MCF 10A (cell line): ENCODE measurements around the gene MRPS26. TPM values are rescaled to one million over a fixed set of nuclear protein-coding genes. Genes with fewer than 3 reads are reported as not detected.
"Not testable (repeated sequence)": the region's sequence is repeated elsewhere in the genome, so short reads cannot be mapped to it uniquely, and the experiment has no call there.

Experiments used
- BruUV-seq: library from RNA; stranded (reverse); fragments of 400-500 nt; replicated peaks from 2 replicates; lab custom pipeline; 2021; lab: Mats Ljungman, UMichigan
- CTCF ChIA-PET: fragments of 300-600 bp; sonication (Branson Sonifier 250); formaldehyde crosslinking; extraction: SDS; loops from one replicate; lab custom pipeline; 2021; ENCODE audit warnings: antibody characterized with exemption, inconsistent platforms; lab: Yijun Ruan, JAX
- POLR2A ChIA-PET: fragments of 300-600, 350-650 bp; sonication (Branson Sonifier 250); formaldehyde crosslinking; extraction: SDS; loops from one replicate; lab custom pipeline; 2020; ENCODE audit warnings: antibody characterized with exemption, inconsistent platforms; lab: Yijun Ruan, JAX
- DNase-seq: peaks from one replicate; pipeline ENCODE4 v3.0.0-alpha.2; 2018; ENCODE audit not compliant: unreplicated experiment
- H3K27ac Mint-ChIP-seq: one replicate; pipeline ENCODE4 v1.8.0; 2022; ENCODE audit warnings: mild to moderate bottlenecking, low read depth, mixed read lengths; ENCODE audit not compliant: unreplicated experiment
- H3K27me3 Mint-ChIP-seq: one replicate; pipeline ENCODE4 v1.8.0; 2022; ENCODE audit warnings: mixed read lengths; ENCODE audit not compliant: insufficient read depth, unreplicated experiment
- H3K36me3 Mint-ChIP-seq: one replicate; pipeline ENCODE4 v1.8.0; 2022; ENCODE audit warnings: mild to moderate bottlenecking, moderate library complexity, mixed read lengths; ENCODE audit not compliant: insufficient read depth, unreplicated experiment
- H3K4me1 Mint-ChIP-seq: one replicate; pipeline ENCODE4 v1.8.0; 2022; ENCODE audit warnings: mixed read lengths; ENCODE audit not compliant: insufficient read depth, unreplicated experiment
- H3K4me3 Mint-ChIP-seq: one replicate; pipeline ENCODE4 v1.8.0; 2022; ENCODE audit warnings: mild to moderate bottlenecking, moderate library complexity, mixed read lengths; ENCODE audit not compliant: unreplicated experiment
- H3K9me3 Mint-ChIP-seq: one replicate; pipeline ENCODE4 v1.8.0; 2022; ENCODE audit warnings: mixed read lengths; ENCODE audit not compliant: unreplicated experiment
- intact Hi-C: fragments of 100-400 bp; cut with micrococcal nuclease; formaldehyde crosslinking; loops from 2 replicates; pipeline ENCODE4 v1.14.1; 2022
- total RNA-seq: library from RNA; stranded (reverse); gene quantifications from 2 replicates; pipeline ENCODE4 v1.2.3, GENCODE V29; 2022
- TF ChIP-seq, protein P1 (sequence below): fragments of 200-600 bp; IDR thresholded peaks from one replicate; pipeline ENCODE4 v1.8.0; 2022; ENCODE audit warnings: antibody characterized with exemption, mild to moderate bottlenecking; ENCODE audit not compliant: unreplicated experiment

MRPS26 gene
- total RNA-seq, 1 experiment from 2014 or later: 68.4 TPM

DNA sequence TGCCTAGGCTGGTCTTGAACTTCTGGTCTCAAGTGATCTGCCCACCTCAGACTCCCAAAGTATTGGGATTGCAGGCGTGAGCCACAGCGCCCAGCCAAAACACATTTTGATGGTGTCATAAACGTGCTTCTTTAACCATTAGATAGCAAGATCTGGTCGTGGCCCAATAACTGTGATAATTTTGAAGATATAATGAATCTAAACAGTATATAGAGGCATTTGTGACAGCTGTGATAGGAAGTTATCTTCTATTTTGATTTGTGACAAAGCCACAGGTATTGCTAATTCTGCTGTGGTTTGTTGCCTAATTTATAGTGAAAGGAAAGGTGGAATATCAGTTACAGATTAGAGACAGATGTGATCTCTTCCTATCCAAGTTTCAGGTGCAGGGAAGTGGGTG, 24.9 kb downstream of the MRPS26 start:
- TF ChIP-seq, protein P1, sequence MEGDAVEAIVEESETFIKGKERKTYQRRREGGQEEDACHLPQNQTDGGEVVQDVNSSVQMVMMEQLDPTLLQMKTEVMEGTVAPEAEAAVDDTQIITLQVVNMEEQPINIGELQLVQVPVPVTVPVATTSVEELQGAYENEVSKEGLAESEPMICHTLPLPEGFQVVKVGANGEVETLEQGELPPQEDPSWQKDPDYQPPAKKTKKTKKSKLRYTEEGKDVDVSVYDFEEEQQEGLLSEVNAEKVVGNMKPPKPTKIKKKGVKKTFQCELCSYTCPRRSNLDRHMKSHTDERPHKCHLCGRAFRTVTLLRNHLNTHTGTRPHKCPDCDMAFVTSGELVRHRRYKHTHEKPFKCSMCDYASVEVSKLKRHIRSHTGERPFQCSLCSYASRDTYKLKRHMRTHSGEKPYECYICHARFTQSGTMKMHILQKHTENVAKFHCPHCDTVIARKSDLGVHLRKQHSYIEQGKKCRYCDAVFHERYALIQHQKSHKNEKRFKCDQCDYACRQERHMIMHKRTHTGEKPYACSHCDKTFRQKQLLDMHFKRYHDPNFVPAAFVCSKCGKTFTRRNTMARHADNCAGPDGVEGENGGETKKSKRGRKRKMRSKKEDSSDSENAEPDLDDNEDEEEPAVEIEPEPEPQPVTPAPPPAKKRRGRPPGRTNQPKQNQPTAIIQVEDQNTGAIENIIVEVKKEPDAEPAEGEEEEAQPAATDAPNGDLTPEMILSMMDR: no peak
- intact Hi-C loops: no loop called here
- ChIA-PET POLR2A (no interaction called here), CTCF (interaction anchor here (2.2 kb wide), 1 partner anchor 18 kb away, joined by 13 read pairs; no protein-coding TSS in a partner anchor)
- no peak for DNase-seq
- H3K9me3 Mint-ChIP-seq: no peaks in the 10 kb centered on the region
- no peaks in the 10 kb centered on the region for H3K36me3 Mint-ChIP-seq
- no TSS peak for BruUV-seq
- peaks cover 18% of the 10 kb centered on the region for H3K4me1 Mint-ChIP-seq
- H3K27ac Mint-ChIP-seq: no peak overlapping the region
- H3K4me3 Mint-ChIP-seq: no peak overlapping the region
- H3K27me3 Mint-ChIP-seq: no peaks in the 10 kb centered on the region

DNA sequence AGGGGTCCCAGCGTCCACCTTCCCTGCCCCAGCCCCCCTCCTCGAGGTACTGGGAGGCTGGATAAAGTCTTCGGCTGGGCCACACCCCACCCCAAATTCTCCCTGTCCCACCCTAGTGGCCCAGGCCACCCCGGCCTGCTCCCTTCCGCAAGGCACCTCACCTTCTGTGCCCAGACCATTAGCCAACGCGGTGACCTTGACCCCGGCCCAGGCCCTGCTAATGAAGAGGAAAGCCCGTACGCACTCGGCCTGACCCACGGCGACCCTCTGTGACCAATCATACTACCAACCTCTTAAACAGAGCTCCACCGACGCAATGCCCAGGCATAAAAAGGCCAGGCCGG, 25.4 kb downstream of the MRPS26 start:
- Mint-ChIP-seq H3K4me1 (peaks cover 18% of the 10 kb centered on the region), H3K9me3 (no peaks in the 10 kb centered on the region), H3K27me3 (no peaks in the 10 kb centered on the region), H3K36me3 (no peaks in the 10 kb centered on the region), H3K4me3 (no peak overlapping the region), H3K27ac (no peak overlapping the region)
- TF ChIP-seq, protein P1: no peak
- BruUV-seq: no TSS peak
- intact Hi-C loops: no loop called here
- ChIA-PET CTCF (no interaction called here), POLR2A (no interaction called here)
- no peak for DNase-seq

DNA sequence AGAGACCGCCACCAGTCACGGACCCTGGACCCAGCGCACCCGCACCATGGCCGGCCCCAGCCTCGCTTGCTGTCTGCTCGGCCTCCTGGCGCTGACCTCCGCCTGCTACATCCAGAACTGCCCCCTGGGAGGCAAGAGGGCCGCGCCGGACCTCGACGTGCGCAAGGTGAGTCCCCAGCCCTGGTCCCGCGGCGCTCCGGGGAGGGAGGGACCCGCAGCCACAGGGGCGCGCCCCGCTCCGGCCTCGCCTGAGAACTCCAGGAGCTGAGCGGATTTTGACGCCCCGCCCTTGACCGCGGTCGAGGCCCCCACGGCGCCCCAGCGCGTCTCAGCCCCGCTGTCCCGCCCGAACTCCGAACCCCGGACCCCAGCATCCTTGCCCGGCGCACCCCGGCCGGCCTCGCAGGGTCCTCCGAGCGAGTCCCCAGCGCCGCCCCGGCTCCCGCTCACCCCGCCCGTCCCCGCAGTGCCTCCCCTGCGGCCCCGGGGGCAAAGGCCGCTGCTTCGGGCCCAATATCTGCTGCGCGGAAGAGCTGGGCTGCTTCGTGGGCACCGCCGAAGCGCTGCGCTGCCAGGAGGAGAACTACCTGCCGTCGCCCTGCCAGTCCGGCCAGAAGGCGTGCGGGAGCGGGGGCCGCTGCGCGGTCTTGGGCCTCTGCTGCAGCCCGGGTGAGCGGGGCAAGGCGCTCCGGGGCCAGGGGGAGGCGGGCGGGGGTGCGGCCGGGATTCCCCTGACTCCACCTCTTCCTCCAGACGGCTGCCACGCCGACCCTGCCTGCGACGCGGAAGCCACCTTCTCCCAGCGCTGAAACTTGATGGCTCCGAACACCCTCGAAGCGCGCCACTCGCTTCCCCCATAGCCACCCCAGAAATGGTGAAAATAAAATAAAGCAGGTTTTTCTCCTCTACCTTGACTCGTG, 26.0 kb downstream of the MRPS26 start, which contains the start of gene OXT:
TSS of gene OXT (plus strand) at position 11 of the 920 bp plus-strand sequence. CDS start at position 47, 36 bp downstream.
- DNase-seq: no peak
- H3K36me3 Mint-ChIP-seq: no peaks in the 10 kb centered on the region
- H3K4me1 Mint-ChIP-seq: peaks cover 12% of the 10 kb centered on the region
- H3K4me3 Mint-ChIP-seq: no peak within 1 kb of the TSS
- TF ChIP-seq, protein P1: no peak
- intact Hi-C loops: no loop called here
- H3K27ac Mint-ChIP-seq: no peak within 1 kb of the TSS
- no TSS peak for BruUV-seq
- no peaks in the 10 kb centered on the region for H3K9me3 Mint-ChIP-seq
- ChIA-PET POLR2A (no interaction called here), CTCF (interaction anchor here (1.0 kb wide), 1 partner anchor 43 kb away, joined by 3 read pairs; no protein-coding TSS in a partner anchor)
- no peaks in the 10 kb centered on the region for H3K27me3 Mint-ChIP-seq

DNA sequence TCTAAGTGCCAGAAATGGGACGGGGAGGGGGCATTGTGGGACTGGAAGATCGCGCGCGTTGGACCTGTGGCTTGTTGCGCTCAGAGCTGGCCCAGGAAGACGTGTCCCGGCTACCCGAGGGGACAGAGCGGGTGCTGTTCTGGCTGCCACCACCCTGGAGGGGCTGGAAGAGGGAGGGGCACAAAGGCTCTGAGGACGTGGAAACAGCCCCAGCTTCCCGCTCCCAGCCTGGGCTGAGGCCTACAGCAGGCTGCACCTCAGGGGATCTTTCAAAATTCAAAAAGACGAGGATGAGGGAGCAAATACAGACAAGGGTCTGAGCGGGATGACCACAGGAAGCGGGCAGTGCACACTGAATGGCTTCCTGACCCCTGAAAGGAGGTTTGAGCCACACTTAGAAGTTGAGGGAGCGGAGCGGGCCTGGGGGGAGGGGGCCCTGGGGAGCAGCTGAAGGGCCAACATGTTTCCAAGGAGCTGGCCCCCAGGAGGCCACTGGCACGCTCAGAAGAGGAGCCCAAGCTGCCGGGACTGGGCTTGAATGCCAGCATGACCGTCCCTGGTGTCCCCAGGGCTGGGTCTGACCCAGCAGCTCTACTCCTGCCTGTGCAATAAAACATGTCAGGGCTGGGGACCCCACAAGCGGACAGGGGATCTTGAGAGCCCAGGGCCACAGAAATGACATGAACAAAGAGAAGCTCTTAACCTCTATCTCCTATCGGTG, 26.8 kb downstream of the MRPS26 start:
- no peak overlapping the region for H3K4me3 Mint-ChIP-seq
- ChIA-PET CTCF (interaction anchor here (0.6 to 1.1 kb wide), 4 partner anchors 33 to 599 kb away, joined by 3 to 4 read pairs (median 3); no protein-coding TSS in a partner anchor), POLR2A (no interaction called here)
- no peak overlapping the region for H3K27ac Mint-ChIP-seq
- no TSS peak for BruUV-seq
- no peaks in the 10 kb centered on the region for H3K36me3 Mint-ChIP-seq
- no peaks in the 10 kb centered on the region for H3K27me3 Mint-ChIP-seq
- TF ChIP-seq, protein P1: no peak
- intact Hi-C loops: no loop called here
- peaks cover 12% of the 10 kb centered on the region for H3K4me1 Mint-ChIP-seq
- DNase-seq: no peak
- H3K9me3 Mint-ChIP-seq: no peaks in the 10 kb centered on the region

DNA sequence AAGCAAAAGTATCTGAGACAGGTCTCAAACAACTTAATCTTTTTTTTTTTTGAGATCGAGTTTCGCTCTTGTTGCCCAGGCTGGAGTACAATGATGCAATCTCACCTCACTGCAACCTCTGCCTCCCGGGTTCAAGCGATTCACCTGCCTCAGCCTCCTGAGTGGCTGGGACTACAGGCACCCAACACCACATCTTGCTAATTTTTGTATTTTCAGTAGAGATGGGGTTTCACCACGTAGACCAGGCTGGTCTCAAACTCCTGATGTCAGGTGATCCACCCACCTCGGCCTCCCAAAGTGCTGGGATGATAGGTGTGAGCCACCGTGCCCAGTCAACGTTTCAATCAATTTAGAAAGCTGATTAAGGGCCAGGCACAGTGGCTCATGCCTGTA, 27.4 kb downstream of the MRPS26 start:
- POLR2A ChIA-PET, BruUV-seq, H3K9me3 Mint-ChIP-seq, H3K27ac Mint-ChIP-seq, H3K4me3 Mint-ChIP-seq, DNase-seq, H3K36me3 Mint-ChIP-seq, H3K27me3 Mint-ChIP-seq, intact Hi-C loops: not testable (repeated sequence)
- CTCF ChIA-PET: interaction anchor here (0.9 to 1.2 kb wide), 3 partner anchors 13 to 44 kb away, joined by 3 to 4 read pairs (median 4); no protein-coding TSS in a partner anchor
- peaks cover 12% of the 10 kb centered on the region for H3K4me1 Mint-ChIP-seq
